Superior temporal gyrus (tissue), 1 donor: Measurements from ENCODE around the gene GBF1.
A peak's percentile ranks its signal among the peaks of the same experiment; 100 is the strongest.
"Not testable (repeated sequence)": the region's sequence is repeated elsewhere in the genome, so short reads cannot be mapped to it uniquely, and the experiment has no call there.

ENCODE experiments used
- DNase-seq: peaks from one replicate; pipeline ENCODE4 v3.0.0-alpha.2; 2016; ENCODE audit errors: extremely low spot score

GBF1 gene

GRCh38 chr10:102245082-102245931 lies at the start of gene GBF1:
Gene GBF1, plus strand, starts transcription at chr10:102245532. Its CDS starts 13,407 bp downstream, at chr10:102258939.
- peak; percentile 100 for DNase-seq

GRCh38 chr10:102196893-102197292 lies 48.4 kb upstream of the GBF1 start:
- DNase-seq, result no peak

- DNase-seq, result no peak
Measured at GRCh38 chr10:102198027-102198426, 47.3 kb upstream of the GBF1 start.

- no peak for DNase-seq
Measured at GRCh38 chr10:102200751-102201640, 44.3 kb upstream of the GBF1 start.

- no peak for DNase-seq
Measured at GRCh38 chr10:102202386-102202785, 42.9 kb upstream of the GBF1 start.

GRCh38 chr10:102208311-102209035 lies 36.9 kb upstream of the GBF1 start:
- no peak for DNase-seq

- DNase-seq, result no peak
Measured at GRCh38 chr10:102211615-102212299, 33.6 kb upstream of the GBF1 start.

- DNase-seq, result not testable (repeated sequence)
Measured at GRCh38 chr10:102213599-102213998, 31.7 kb upstream of the GBF1 start.

GRCh38 chr10:102219370-102219769 lies 26.0 kb upstream of the GBF1 start:
- DNase-seq, result no peak

- DNase-seq, result no peak
Measured at GRCh38 chr10:102220612-102221011, 24.7 kb upstream of the GBF1 start.

GRCh38 chr10:102222797-102223196 lies 22.5 kb upstream of the GBF1 start:
- no peak for DNase-seq

- peak; percentile 90 for DNase-seq
Measured at GRCh38 chr10:102225646-102226541, 19.4 kb upstream of the GBF1 start, which contains the start of gene ELOVL3. Gene ELOVL3, plus strand, starts transcription at chr10:102226299. Its CDS starts 250 bp downstream, at chr10:102226549.

GRCh38 chr10:102226542-102226870 lies 18.8 kb upstream of the GBF1 start:
- DNase-seq, result no peak

GRCh38 chr10:102227050-102227449 lies 18.3 kb upstream of the GBF1 start:
- no peak for DNase-seq

GRCh38 chr10:102229810-102230263 lies 15.5 kb upstream of the GBF1 start:
- peak; percentile 86 for DNase-seq

GRCh38 chr10:102230264-102230860 lies 15.0 kb upstream of the GBF1 start:
- DNase-seq, result no peak

- DNase-seq, result no peak
Measured at GRCh38 chr10:102230861-102231356, 14.4 kb upstream of the GBF1 start.

GRCh38 chr10:102231357-102232318 lies 13.7 kb upstream of the GBF1 start:
- DNase-seq, result no peak
